Left renal cortex interstitium (tissue), 4 donors: Measurements from ENCODE around the gene CD86. TPM values are rescaled to one million over a fixed set of nuclear protein-coding genes. Genes with fewer than 3 reads are reported as not detected.
"Not testable (repeated sequence)": the region's sequence is repeated elsewhere in the genome, so short reads cannot be mapped to it uniquely, and the experiment has no call there.

Source experiments
- DNase-seq, 4 donors: peaks; one replicate each; pipeline ENCODE4 v3.0.0-alpha.2; 2013; ENCODE audit warnings: low read depth in 4 of 4, low spot score in 2 of 4, missing footprints in 1 of 4
- polyA plus RNA-seq, 4 donors: library from polyadenylated mRNA; unstranded; fragments of 120-200 nt; gene quantifications; one replicate each; pipeline ENCODE4 v1.2.1, GENCODE V29; 2013; ENCODE audit not compliant: insufficient read length in 4 of 4

CD86 gene
- 1 to 10 TPM; 1.7 to 2.5 (median 2.0) TPM for polyA plus RNA-seq

DNA sequence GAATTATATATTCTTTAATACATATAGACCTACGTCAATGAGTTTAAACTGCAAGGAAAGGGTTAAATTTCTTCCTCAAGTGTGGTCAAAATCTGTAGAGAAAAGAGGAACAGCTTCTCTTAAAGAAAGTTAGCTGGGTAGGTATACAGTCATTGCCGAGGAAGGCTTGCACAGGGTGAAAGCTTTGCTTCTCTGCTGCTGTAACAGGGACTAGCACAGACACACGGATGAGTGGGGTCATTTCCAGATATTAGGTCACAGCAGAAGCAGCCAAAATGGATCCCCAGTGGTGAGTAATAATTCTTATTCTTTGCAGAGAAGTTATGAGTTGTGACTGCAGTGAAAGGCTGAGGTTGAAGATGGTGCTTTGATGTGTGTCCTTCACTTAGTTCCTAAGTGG is at the start of gene CD86:
CD86 (plus strand) TSS at position 148 of the 400 bp plus-strand sequence; CDS start at position 276, 128 bp downstream.
- no peak for DNase-seq

- no peak for DNase-seq
These were observed 48.9 kb upstream of the CD86 start for GRCh38 chr3:122006267-122006666.

GRCh38 chr3:122008166-122008565 is 47.0 kb upstream of the CD86 start:
- no peak for DNase-seq

- DNase-seq, result no peak
These were observed 44.7 kb upstream of the CD86 start for GRCh38 chr3:122010506-122010905.

- DNase-seq, result no peak
These were observed 43.8 kb upstream of the CD86 start for GRCh38 chr3:122011396-122011795.

- no peak for DNase-seq
These were observed 42.3 kb upstream of the CD86 start for GRCh38 chr3:122012821-122013220.

GRCh38 chr3:122013448-122013925 is 41.7 kb upstream of the CD86 start:
- no peak for DNase-seq

DNA sequence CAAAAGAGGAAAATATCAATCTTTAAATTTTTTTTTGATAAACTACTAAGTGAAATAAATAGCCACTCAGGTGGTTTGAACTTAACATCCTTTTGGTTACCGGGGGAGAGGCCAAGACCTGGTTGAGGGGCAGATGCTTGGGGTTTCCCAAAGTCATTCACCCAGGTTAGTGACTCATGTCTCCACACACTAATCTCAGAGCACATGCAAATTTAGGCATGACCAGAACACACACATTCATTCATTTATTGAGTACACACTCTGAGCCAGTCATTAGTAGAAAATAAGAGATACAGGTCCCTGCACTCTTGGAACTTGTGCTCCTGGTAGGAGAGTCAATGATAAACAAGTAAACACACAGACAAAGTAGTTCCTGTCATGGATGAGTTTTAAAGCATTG is 40.4 kb upstream of the CD86 start:
- no peak for DNase-seq

DNA sequence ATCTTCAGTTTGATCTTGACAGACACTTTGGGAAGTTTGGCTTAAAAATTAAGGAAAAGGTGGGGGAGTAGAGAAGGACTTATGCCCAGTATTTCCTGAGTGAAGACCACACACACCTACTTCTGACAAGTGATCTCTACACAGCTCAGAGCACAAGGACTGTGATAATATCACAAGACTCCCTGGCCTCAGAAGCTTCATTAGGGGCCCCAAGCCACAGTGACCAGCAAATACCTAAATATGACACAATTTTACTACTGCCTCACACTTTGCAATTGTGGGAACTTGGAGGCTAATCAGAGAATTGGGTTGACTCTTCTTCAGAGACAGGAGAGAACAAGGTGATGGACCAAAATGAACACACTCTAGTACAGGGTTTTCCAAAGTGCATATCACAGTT is 35.7 kb upstream of the CD86 start:
- DNase-seq, result no peak

GRCh38 chr3:122021037-122021436 is 34.1 kb upstream of the CD86 start:
- no peak for DNase-seq

GRCh38 chr3:122021811-122022401 is 33.3 kb upstream of the CD86 start, which contains the start of gene ILDR1:
TSS of gene ILDR1 (minus strand) at chr3:122022247. CDS start at chr3:122022077, 170 bp downstream.
- no peak for DNase-seq

GRCh38 chr3:122023335-122023910 is 31.7 kb upstream of the CD86 start:
- no peak for DNase-seq

GRCh38 chr3:122024800-122025199 is 30.4 kb upstream of the CD86 start:
- DNase-seq, result no peak

GRCh38 chr3:122025296-122025695 is 29.9 kb upstream of the CD86 start:
- no peak for DNase-seq

GRCh38 chr3:122030381-122031122 is 24.6 kb upstream of the CD86 start:
- no peak for DNase-seq

GRCh38 chr3:122031123-122031468 is 24.1 kb upstream of the CD86 start:
- DNase-seq, result no peak

GRCh38 chr3:122032531-122032930 is 22.6 kb upstream of the CD86 start:
- no peak for DNase-seq

- no peak for DNase-seq
These were observed 22.1 kb upstream of the CD86 start for GRCh38 chr3:122033023-122033422.

- DNase-seq, result not testable (repeated sequence)
These were observed 7.9 kb upstream of the CD86 start for GRCh38 chr3:122047296-122047695.

DNA sequence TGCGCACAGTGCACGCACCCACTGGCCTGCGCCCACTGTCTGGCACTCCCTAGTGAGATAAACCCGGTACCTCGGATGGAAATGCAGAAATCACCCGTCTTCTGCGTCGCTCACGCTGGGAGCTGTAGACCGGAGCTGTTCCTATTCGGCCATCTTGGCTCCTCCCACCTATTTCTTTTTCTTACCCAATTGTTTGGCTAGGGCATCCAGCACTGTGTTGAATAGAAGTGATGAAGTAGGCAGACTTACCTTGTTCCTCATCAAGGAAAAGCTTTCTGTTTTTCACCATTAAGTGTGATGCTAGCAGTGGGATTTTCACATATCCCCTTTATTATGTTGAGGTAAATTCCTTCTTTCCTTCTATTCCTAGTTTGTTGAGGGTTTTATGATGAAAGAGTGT is 7.4 kb upstream of the CD86 start:
- DNase-seq, result not testable (repeated sequence)

- DNase-seq, result no peak
These were observed 2.2 kb upstream of the CD86 start for GRCh38 chr3:122052968-122053367.

- DNase-seq, result no peak
These were observed 2.5 kb downstream of the CD86 start for GRCh38 chr3:122057671-122058070.
